Neural progenitor cell (in vitro differentiated cells): ENCODE results near the gene EHD4. TPM values are rescaled to one million over a fixed set of nuclear protein-coding genes. Genes with fewer than 3 reads are reported as not detected.
A peak's percentile ranks its signal among the peaks of the same experiment; 100 is the strongest.

Source experiments
- DNase-seq: peaks from one replicate; pipeline ENCODE4 v3.0.0-alpha.2; 2016; ENCODE audit warnings: low spot score
- H2AFZ ChIP-seq: fragments of 200-600 bp; sonication (generic); replicated peaks from 2 replicates; pipeline ENCODE4 v1.6.1; 2016; ENCODE audit warnings: antibody characterized with exemption
- H3F3A ChIP-seq: fragments of 200-600 bp; sonication (generic); 2 replicates; pipeline ENCODE4 v1.6.1; 2016; ENCODE audit warnings: antibody characterized with exemption, low read depth
- H3K27ac ChIP-seq: fragments of 200-600 bp; sonication (generic); 2 replicates; pipeline ENCODE4 v1.5.1; 2016; ENCODE audit warnings: mild to moderate bottlenecking
- H3K27me3 ChIP-seq: fragments of 200-600 bp; sonication (generic); 2 replicates; pipeline ENCODE4 v1.6.1; 2016; ENCODE audit warnings: mild to moderate bottlenecking, moderate library complexity
- H3K36me3 ChIP-seq: fragments of 200-600 bp; sonication (generic); 2 replicates; pipeline ENCODE4 v1.5.1; 2016
- H3K4me1 ChIP-seq: fragments of 200-600 bp; sonication (generic); 2 replicates; pipeline ENCODE4 v1.6.1; 2016; ENCODE audit warnings: mixed run types
- H3K4me2 ChIP-seq: fragments of 200-600 bp; sonication (generic); 2 replicates; pipeline ENCODE4 v1.6.1; 2016
- H3K4me3 ChIP-seq: fragments of 200-600 bp; sonication (generic); 2 replicates; pipeline ENCODE4 v1.5.1; 2016
- H3K79me2 ChIP-seq: fragments of 200-600 bp; sonication (generic); 2 replicates; pipeline ENCODE4 v1.6.1; 2016; ENCODE audit warnings: low read depth
- H3K9ac ChIP-seq: fragments of 200-600 bp; sonication (generic); 2 replicates; pipeline ENCODE4 v1.6.1; 2016
- H3K9me3 ChIP-seq: fragments of 200-600 bp; sonication (generic); 2 replicates; pipeline ENCODE4 v1.5.1; 2016; ENCODE audit warnings: low read depth
- H4K20me1 ChIP-seq: fragments of 200-600 bp; sonication (generic); 2 replicates; pipeline ENCODE4 v1.6.1; 2016; ENCODE audit warnings: low read depth
- H3K27ac Mint-ChIP-seq: 3 replicates; pipeline ENCODE4 v1.8.0; 2021; ENCODE audit warnings: mixed read lengths
- H3K27me3 Mint-ChIP-seq: 2 replicates; pipeline ENCODE4 v1.8.0; 2022; ENCODE audit warnings: low read depth, mild to moderate bottlenecking, inconsistent platforms, moderate library complexity, mixed read lengths; ENCODE audit not compliant: insufficient read depth
- H3K36me3 Mint-ChIP-seq: 3 replicates; pipeline ENCODE4 v1.8.0; 2021; ENCODE audit warnings: mixed read lengths
- H3K4me1 Mint-ChIP-seq: 3 replicates; pipeline ENCODE4 v1.8.0; 2021; ENCODE audit warnings: mixed read lengths
- H3K4me3 Mint-ChIP-seq: 3 replicates; pipeline ENCODE4 v1.8.0; 2021; ENCODE audit warnings: mild to moderate bottlenecking, moderate library complexity, mixed read lengths
- H3K9me3 Mint-ChIP-seq: 3 replicates; pipeline ENCODE4 v1.8.0; 2020; ENCODE audit warnings: mixed read lengths
- CTCF ChIP-seq: fragments of 200-600 bp; sonication (generic); IDR thresholded peaks from 2 replicates; pipeline ENCODE4 v1.5.1; 2017; ENCODE audit warnings: antibody characterized with exemption, mild to moderate bottlenecking
- EZH2 ChIP-seq: fragments of 200-600 bp; sonication (generic); IDR thresholded peaks from 2 replicates; pipeline ENCODE4 v1.6.1; 2017; ENCODE audit warnings: antibody characterized with exemption, mild to moderate bottlenecking, moderate library complexity
- EZH2phosphoT487 ChIP-seq: fragments of 200-600 bp; sonication (generic); IDR thresholded peaks from 2 replicates; pipeline ENCODE4 v1.6.1; 2017; ENCODE audit warnings: antibody characterized with exemption
- total RNA-seq: library from RNA; depleted of rRNA; stranded (reverse); fragments of >200 nt; gene quantifications from 2 replicates; pipeline ENCODE4 v1.2.3, GENCODE V29; 2015; ENCODE audit warnings: low replicate concordance

The EHD4 gene
- total RNA-seq, 1 donor from 2014 or later = 6.9 TPM

- TF ChIP-seq EZH2 (no peak), CTCF (no peak), EZH2phosphoT487 (no peak)
- no peak for DNase-seq
Measured at GRCh38 chr15:41881086-41881485, 91.3 kb downstream of the EHD4 start.

GRCh38 chr15:41880156-41880877 lies 92.0 kb downstream of the EHD4 start:
- Histone ChIP-seq H3K27ac (no peak overlapping the region), H2AFZ (no peak overlapping the region), H3K4me1 (peaks cover 8% of the 10 kb centered on the region), H3K9ac (no peak overlapping the region), H3K4me3 (no peak overlapping the region), H4K20me1 (no peaks in the 10 kb centered on the region), H3K79me2 (no peaks in the 10 kb centered on the region), H3K4me2 (no peak overlapping the region), H3K9me3 (no peaks in the 10 kb centered on the region), H3K36me3 (no peaks in the 10 kb centered on the region), H3F3A (peaks cover 5% of the 10 kb centered on the region), H3K27me3 (peaks cover 57% of the 10 kb centered on the region)
- H3K36me3 Mint-ChIP-seq = peaks cover 4% of the 10 kb centered on the region
- H3K4me3 Mint-ChIP-seq = no peak overlapping the region
- H3K27me3 Mint-ChIP-seq = peaks cover 11% of the 10 kb centered on the region
- no peak overlapping the region for H3K27ac Mint-ChIP-seq
- no peak for DNase-seq
- TF ChIP-seq EZH2phosphoT487 (no peak), CTCF (no peak), EZH2 (no peak)
- no peaks in the 10 kb centered on the region for H3K9me3 Mint-ChIP-seq
- peaks cover 18% of the 10 kb centered on the region for H3K4me1 Mint-ChIP-seq

More at GRCh38 chr15:41881086-41881485, 91.3 kb downstream of the EHD4 start:
- Histone ChIP-seq H3K9ac (no peak overlapping the region), H3K79me2 (no peaks in the 10 kb centered on the region), H3K4me2 (no peak overlapping the region), H4K20me1 (no peaks in the 10 kb centered on the region), H3K27me3 (peaks cover 57% of the 10 kb centered on the region), H3F3A (peaks cover 5% of the 10 kb centered on the region), H3K4me1 (peaks cover 11% of the 10 kb centered on the region), H3K4me3 (no peak overlapping the region), H3K27ac (no peak overlapping the region), H3K9me3 (no peaks in the 10 kb centered on the region), H2AFZ (no peak overlapping the region), H3K36me3 (no peaks in the 10 kb centered on the region)
- Mint-ChIP-seq H3K4me1 (peaks cover 20% of the 10 kb centered on the region), H3K27me3 (peaks cover 11% of the 10 kb centered on the region), H3K9me3 (no peaks in the 10 kb centered on the region), H3K27ac (no peak overlapping the region), H3K36me3 (peaks cover 4% of the 10 kb centered on the region), H3K4me3 (peak overlapping the region; percentile 3)

GRCh38 chr15:41879321-41879845 lies 93.0 kb downstream of the EHD4 start:
- H3K27ac Mint-ChIP-seq = no peak overlapping the region
- H3K4me1 Mint-ChIP-seq = peaks cover 17% of the 10 kb centered on the region
- H3K4me3 Mint-ChIP-seq = no peak overlapping the region
- H3K27me3 Mint-ChIP-seq = peaks cover 11% of the 10 kb centered on the region
- H3K27me3 ChIP-seq = peaks cover 53% of the 10 kb centered on the region
- no peaks in the 10 kb centered on the region for H3K79me2 ChIP-seq
- H3K9me3 Mint-ChIP-seq = no peaks in the 10 kb centered on the region
- H3K9ac ChIP-seq = no peak overlapping the region
- no peaks in the 10 kb centered on the region for H4K20me1 ChIP-seq
- DNase-seq = no peak
- H3K36me3 ChIP-seq = no peaks in the 10 kb centered on the region
- peaks cover 4% of the 10 kb centered on the region for H3K36me3 Mint-ChIP-seq
- H3K4me2 ChIP-seq = no peak overlapping the region
- H3K27ac ChIP-seq = no peak overlapping the region
- peaks cover 5% of the 10 kb centered on the region for H3F3A ChIP-seq
- no peaks in the 10 kb centered on the region for H3K9me3 ChIP-seq
- TF ChIP-seq EZH2phosphoT487 (no peak), CTCF (no peak), EZH2 (no peak)
- H3K4me3 ChIP-seq = no peak overlapping the region
- peaks cover 8% of the 10 kb centered on the region for H3K4me1 ChIP-seq
- no peak overlapping the region for H2AFZ ChIP-seq
